ENCODE results near the gene KDSR.
A peak's percentile ranks its signal among the peaks of the same experiment; 100 is the strongest.

Gene KDSR

GRCh38 chr18:63329431-63330145, 37.4 kb downstream of the KDSR start:
- H3K4me1 ChIP-seq (ENCODE audit: control insufficient read depth, insufficient read depth, low read length), result no peaks in the 10 kb centered on the region
- H3K36me3 ChIP-seq (ENCODE audit: control insufficient read depth, insufficient read depth, low read length), result peaks cover 3% of the 10 kb centered on the region
- no peak overlapping the region for H3K27ac ChIP-seq (ENCODE audit: low read depth, low read length)
- H3K9ac ChIP-seq (ENCODE audit: low read length), result no peak overlapping the region
- no peaks in the 10 kb centered on the region for H3K27me3 ChIP-seq (ENCODE audit: control insufficient read depth, insufficient read depth, low read length)
- H3K4me3 ChIP-seq (ENCODE audit: low read length), result no peak overlapping the region

DNA sequence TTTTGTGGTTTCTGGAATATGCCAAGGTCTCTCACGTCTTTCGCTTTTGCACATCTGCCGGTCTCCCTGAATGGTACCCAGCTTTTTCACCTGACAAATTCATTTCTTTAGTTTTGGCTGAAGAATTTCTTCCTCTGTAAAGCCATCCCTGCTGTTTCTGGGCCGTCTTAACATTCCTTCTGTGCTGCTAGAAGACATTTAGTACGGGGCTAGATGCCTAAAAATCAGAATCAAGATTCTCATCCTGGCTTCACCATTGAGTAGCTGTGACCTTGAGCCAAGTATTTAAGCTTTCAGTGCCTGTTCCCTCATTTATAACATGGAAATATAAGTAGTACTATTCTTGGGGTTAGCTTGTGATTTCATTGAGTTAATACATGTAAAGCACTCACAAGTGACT, 41.0 kb downstream of the KDSR start:
- H3K27ac ChIP-seq (ENCODE audit: low read depth, low read length), result no peak overlapping the region
- H3K9ac ChIP-seq (ENCODE audit: low read length), result no peak overlapping the region
- H3K36me3 ChIP-seq (ENCODE audit: control insufficient read depth, insufficient read depth, low read length), result no peaks in the 10 kb centered on the region

DNA sequence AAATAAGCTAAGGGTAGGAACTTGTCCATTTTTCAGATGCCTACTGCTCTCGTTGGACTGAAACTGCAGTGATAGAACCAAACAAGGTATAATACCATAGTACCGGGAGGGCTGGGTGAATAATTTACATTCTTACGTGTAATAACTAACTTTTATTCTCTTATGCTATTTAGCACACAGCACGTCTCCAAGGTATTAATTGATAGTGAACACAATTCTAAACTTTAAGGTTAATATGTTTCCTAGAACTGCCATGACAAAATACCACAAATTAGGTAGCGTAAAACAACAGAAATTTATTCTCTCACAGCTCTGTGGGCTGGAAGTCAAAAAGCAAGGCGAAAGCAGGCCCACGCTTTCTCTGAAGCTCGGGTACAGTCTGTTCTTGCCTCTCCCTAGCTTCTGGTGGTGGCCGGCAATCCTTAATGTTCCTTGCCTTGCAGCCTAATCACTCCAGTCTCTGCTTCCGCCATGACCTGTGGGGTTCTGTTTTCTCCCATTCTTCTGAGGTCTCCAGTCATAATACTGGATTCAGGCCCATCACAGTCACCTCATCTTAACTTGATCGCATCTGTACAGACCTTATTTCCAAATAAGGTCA, 41.8 kb downstream of the KDSR start:
- peaks cover 10% of the 10 kb centered on the region for H3K4me1 ChIP-seq (ENCODE audit: control insufficient read depth, insufficient read depth, low read length)
- H3K27ac ChIP-seq (ENCODE audit: low read depth, low read length), result no peak overlapping the region

More for the DNA sequence above, 41.0 kb downstream of the KDSR start:
- Histone ChIP-seq H3K4me1 (ENCODE audit: control insufficient read depth, insufficient read depth, low read length) (peaks cover 6% of the 10 kb centered on the region), H3K27me3 (ENCODE audit: control insufficient read depth, insufficient read depth, low read length) (no peaks in the 10 kb centered on the region), H3K4me3 (ENCODE audit: low read length) (no peak overlapping the region)

GRCh38 chr18:63322908-63323634, 43.9 kb downstream of the KDSR start:
- Histone ChIP-seq H3K36me3 (ENCODE audit: control insufficient read depth, insufficient read depth, low read length) (no peaks in the 10 kb centered on the region), H3K4me1 (ENCODE audit: control insufficient read depth, insufficient read depth, low read length) (peaks cover 10% of the 10 kb centered on the region), H3K27ac (ENCODE audit: low read depth, low read length) (no peak overlapping the region), H3K4me3 (ENCODE audit: low read length) (no peak overlapping the region), H3K27me3 (ENCODE audit: control insufficient read depth, insufficient read depth, low read length) (no peaks in the 10 kb centered on the region), H3K9ac (ENCODE audit: low read length) (no peak overlapping the region)

More for the DNA sequence above, 41.8 kb downstream of the KDSR start:
- Histone ChIP-seq H3K4me3 (ENCODE audit: low read length) (no peak overlapping the region), H3K36me3 (ENCODE audit: control insufficient read depth, insufficient read depth, low read length) (no peaks in the 10 kb centered on the region), H3K27me3 (ENCODE audit: control insufficient read depth, insufficient read depth, low read length) (no peaks in the 10 kb centered on the region), H3K9ac (ENCODE audit: low read length) (no peak overlapping the region)

DNA sequence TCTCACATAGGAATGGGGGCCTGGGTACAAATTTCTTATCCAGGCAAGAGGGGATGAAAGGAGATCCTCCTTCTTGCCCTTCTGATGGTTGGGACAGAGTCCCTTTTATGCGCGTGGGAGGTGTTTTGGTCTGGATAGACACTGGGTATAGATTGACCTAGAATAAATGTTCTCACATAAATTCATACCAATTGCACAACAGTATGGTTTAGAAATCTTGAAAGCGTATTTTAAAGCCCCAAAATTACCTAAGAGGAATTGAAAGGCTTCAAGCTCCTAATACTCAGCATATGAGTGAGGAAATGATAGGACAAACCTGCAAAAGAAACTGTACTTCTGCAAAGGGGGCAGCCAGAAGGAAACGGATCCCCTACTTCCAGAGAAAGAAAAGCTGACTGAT, 44.8 kb downstream of the KDSR start:
- H3K9ac ChIP-seq (ENCODE audit: low read length), result no peak overlapping the region
- H3K27me3 ChIP-seq (ENCODE audit: control insufficient read depth, insufficient read depth, low read length), result no peaks in the 10 kb centered on the region
- no peak overlapping the region for H3K4me3 ChIP-seq (ENCODE audit: low read length)
- H3K36me3 ChIP-seq (ENCODE audit: control insufficient read depth, insufficient read depth, low read length), result no peaks in the 10 kb centered on the region
- no peak overlapping the region for H3K27ac ChIP-seq (ENCODE audit: low read depth, low read length)
- H3K4me1 ChIP-seq (ENCODE audit: control insufficient read depth, insufficient read depth, low read length), result peaks cover 15% of the 10 kb centered on the region

- Histone ChIP-seq H3K27me3 (ENCODE audit: control insufficient read depth, insufficient read depth, low read length) (no peaks in the 10 kb centered on the region), H3K36me3 (ENCODE audit: control insufficient read depth, insufficient read depth, low read length) (no peaks in the 10 kb centered on the region), H3K4me1 (ENCODE audit: control insufficient read depth, insufficient read depth, low read length) (peaks cover 15% of the 10 kb centered on the region), H3K4me3 (ENCODE audit: low read length) (peak overlapping the region; percentile 76), H3K9ac (ENCODE audit: low read length) (no peak overlapping the region), H3K27ac (ENCODE audit: low read depth, low read length) (no peak overlapping the region)
Observed at GRCh38 chr18:63321291-63321690, 45.7 kb downstream of the KDSR start.

- Histone ChIP-seq H3K4me1 (ENCODE audit: control insufficient read depth, insufficient read depth, low read length) (peaks cover 15% of the 10 kb centered on the region), H3K27ac (ENCODE audit: low read depth, low read length) (peak overlapping the region; percentile 76)
Observed at GRCh38 chr18:63320975-63321265, 46.1 kb downstream of the KDSR start.

GRCh38 chr18:63320123-63320974, 46.7 kb downstream of the KDSR start:
- Histone ChIP-seq H3K27me3 (ENCODE audit: control insufficient read depth, insufficient read depth, low read length) (no peaks in the 10 kb centered on the region), H3K9ac (ENCODE audit: low read length) (peak overlapping the region; percentile 65), H3K27ac (ENCODE audit: low read depth, low read length) (peak overlapping the region; percentile 76), H3K4me3 (ENCODE audit: low read length) (peak overlapping the region; percentile 76), H3K4me1 (ENCODE audit: control insufficient read depth, insufficient read depth, low read length) (peaks cover 15% of the 10 kb centered on the region), H3K36me3 (ENCODE audit: control insufficient read depth, insufficient read depth, low read length) (no peaks in the 10 kb centered on the region)

More at GRCh38 chr18:63320975-63321265, 46.1 kb downstream of the KDSR start:
- Histone ChIP-seq H3K27me3 (ENCODE audit: control insufficient read depth, insufficient read depth, low read length) (no peaks in the 10 kb centered on the region), H3K9ac (ENCODE audit: low read length) (no peak overlapping the region), H3K36me3 (ENCODE audit: control insufficient read depth, insufficient read depth, low read length) (no peaks in the 10 kb centered on the region), H3K4me3 (ENCODE audit: low read length) (peak overlapping the region; percentile 76)

- H3K36me3 ChIP-seq (ENCODE audit: control insufficient read depth, insufficient read depth, low read length), result no peaks in the 10 kb centered on the region
- no peaks in the 10 kb centered on the region for H3K27me3 ChIP-seq (ENCODE audit: control insufficient read depth, insufficient read depth, low read length)
- H3K4me1 ChIP-seq (ENCODE audit: control insufficient read depth, insufficient read depth, low read length), result peaks cover 15% of the 10 kb centered on the region
- H3K4me3 ChIP-seq (ENCODE audit: low read length), result peak within 1 kb of the TSS; percentile 91
- H3K27ac ChIP-seq (ENCODE audit: low read depth, low read length), result peak within 1 kb of the TSS; percentile 76
- peak within 1 kb of the TSS; percentile 65 for H3K9ac ChIP-seq (ENCODE audit: low read length)
Observed at GRCh38 chr18:63319383-63320122, 47.5 kb downstream of the KDSR start, which contains the start of gene BCL2. Gene BCL2 (minus strand): TSS chr18:63319769.

- Histone ChIP-seq H3K4me1 (ENCODE audit: control insufficient read depth, insufficient read depth, low read length) (peaks cover 15% of the 10 kb centered on the region), H3K4me3 (ENCODE audit: low read length) (peak overlapping the region; percentile 91), H3K27me3 (ENCODE audit: control insufficient read depth, insufficient read depth, low read length) (no peaks in the 10 kb centered on the region)
Observed at GRCh38 chr18:63318889-63319382, 48.1 kb downstream of the KDSR start.

GRCh38 chr18:63317982-63318888, 48.8 kb downstream of the KDSR start:
- Histone ChIP-seq H3K4me1 (ENCODE audit: control insufficient read depth, insufficient read depth, low read length) (peaks cover 15% of the 10 kb centered on the region), H3K4me3 (ENCODE audit: low read length) (peak overlapping the region; percentile 91), H3K9ac (ENCODE audit: low read length) (peak overlapping the region; percentile 65), H3K27me3 (ENCODE audit: control insufficient read depth, insufficient read depth, low read length) (no peaks in the 10 kb centered on the region), H3K36me3 (ENCODE audit: control insufficient read depth, insufficient read depth, low read length) (no peaks in the 10 kb centered on the region), H3K27ac (ENCODE audit: low read depth, low read length) (peak overlapping the region; percentile 63)

More at GRCh38 chr18:63318889-63319382, 48.1 kb downstream of the KDSR start:
- no peak overlapping the region for H3K27ac ChIP-seq (ENCODE audit: low read depth, low read length)
- no peaks in the 10 kb centered on the region for H3K36me3 ChIP-seq (ENCODE audit: control insufficient read depth, insufficient read depth, low read length)
- H3K9ac ChIP-seq (ENCODE audit: low read length), result peak overlapping the region; percentile 65

Measured in rectal smooth muscle tissue (tissue), 1 donor.